GM21390 (cell line): Measurements from ENCODE around the gene KBTBD13.
"Not testable (repeated sequence)": the region's sequence is repeated elsewhere in the genome, so short reads cannot be mapped to it uniquely, and the experiment has no call there.

Experiments used
- ATAC-seq: cut with Tn5 transposase; IDR thresholded peaks from one replicate; pipeline ENCODE4 v1.9.1; 2021; ENCODE audit not compliant: unreplicated experiment

Gene KBTBD13

DNA sequence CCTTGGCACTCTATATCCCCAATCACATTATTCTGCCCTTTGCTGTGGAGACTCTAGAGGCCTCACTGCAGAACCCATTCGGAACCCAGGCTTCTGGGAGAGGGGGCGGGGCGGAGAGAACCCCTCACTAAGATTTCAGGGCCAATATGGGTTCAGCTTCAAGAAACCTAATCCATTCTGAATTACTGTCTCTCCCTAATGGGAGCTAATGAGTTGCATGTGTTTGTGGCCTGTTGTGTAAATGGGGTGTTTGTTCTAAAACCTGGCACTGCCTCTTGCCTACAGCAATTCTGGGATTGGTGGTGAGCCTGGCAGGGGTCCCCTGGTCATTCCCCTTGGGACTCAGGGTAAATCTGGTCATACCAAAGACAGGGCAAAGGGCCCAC is 8.2 kb upstream of the KBTBD13 start:
- no peak for ATAC-seq

DNA sequence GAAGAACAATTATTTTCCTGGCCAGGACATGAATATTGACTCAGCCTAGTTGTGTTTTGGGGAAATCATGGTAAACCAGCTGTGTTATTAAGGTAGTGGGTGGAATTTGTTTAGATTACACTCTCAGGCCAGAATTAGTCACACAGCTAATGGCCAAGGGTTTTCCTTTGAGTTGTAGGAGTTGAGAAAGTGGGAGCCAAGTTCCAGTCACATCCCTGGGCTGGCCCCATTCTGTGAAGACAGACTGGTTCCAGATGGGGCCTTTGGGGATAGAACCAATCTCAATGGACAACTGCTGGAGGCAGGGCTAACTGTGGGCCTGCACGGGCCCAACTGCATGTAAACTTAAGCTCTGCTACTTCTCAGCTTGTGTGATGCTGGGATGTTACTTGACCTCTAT is 7.4 kb upstream of the KBTBD13 start:
- no peak for ATAC-seq

DNA sequence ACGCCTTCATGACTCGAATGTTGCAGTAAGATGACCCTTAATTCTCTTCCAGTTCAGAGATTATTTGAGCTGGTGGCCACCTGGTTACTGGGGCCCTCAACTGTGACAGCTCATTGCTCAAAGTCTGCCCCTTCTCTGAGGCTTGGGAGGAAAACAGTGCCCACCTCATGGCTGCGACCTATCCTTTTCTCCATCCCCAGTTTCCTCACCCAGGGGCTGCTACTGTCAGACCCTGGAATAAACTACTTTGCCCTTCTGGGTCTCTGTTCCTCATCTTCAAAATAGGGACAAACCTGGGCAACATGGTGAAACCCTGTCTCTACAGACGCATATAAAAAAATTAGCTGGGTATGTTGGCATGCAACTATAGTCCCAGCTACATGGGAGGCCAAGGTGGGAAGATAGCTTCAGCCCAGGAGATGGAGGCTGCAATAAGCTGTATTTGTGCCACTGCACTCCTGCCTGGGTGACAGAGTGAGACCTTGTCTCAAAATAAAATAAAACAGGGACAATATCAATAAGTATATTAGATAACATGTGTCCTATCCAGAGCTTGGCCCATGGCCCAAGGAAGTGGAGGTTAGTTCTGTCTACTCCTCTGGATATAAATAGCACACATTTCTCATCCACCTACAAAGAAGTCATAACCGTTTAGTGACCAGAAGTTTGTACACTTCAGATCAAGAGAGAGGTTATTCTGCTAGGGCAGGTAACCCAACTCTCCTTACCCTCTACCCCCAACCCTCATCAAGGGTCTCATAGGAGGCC is 6.6 kb upstream of the KBTBD13 start:
- no peak for ATAC-seq

DNA sequence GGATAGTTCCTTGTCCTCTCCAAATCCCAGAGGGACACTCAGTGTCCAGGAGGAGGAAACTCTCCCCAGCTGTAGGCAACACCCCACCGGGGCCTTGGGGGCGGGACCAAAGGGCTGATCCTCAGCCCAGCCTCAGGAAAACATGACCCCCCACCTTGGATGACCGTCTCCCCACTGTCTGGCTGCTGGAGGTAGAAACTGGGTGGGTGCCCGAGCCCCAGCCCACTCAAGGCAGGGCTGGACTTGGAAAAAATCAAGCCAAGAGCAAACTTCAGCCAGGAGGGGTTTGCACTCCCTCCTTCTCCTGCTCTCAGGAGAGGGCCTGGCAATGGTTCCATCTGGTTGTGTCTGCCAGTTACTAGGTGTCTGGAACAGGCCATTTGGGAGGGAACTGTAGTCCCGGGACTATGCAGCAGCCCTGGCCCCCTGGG is 5.2 kb upstream of the KBTBD13 start:
- ATAC-seq = no peak

DNA sequence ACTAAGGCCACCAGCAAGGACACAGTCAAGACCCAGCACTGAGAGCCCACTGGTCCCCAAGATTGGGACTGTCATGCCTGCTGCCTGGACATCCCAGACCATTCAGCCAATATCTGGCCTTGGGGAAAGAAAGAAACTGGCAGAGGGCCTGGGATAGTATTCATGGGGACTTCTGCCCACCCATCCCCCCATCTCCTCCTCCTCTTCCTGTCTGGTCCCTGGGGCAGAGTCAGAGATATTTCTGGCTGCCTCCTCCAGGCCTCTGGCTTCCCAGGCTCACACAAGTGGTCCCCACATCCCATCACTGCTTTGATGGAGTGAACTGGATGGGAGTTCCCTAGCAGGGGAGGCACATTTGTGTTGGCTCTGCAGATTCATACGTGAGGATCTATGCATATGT is 4.5 kb upstream of the KBTBD13 start:
- ATAC-seq = no peak

DNA sequence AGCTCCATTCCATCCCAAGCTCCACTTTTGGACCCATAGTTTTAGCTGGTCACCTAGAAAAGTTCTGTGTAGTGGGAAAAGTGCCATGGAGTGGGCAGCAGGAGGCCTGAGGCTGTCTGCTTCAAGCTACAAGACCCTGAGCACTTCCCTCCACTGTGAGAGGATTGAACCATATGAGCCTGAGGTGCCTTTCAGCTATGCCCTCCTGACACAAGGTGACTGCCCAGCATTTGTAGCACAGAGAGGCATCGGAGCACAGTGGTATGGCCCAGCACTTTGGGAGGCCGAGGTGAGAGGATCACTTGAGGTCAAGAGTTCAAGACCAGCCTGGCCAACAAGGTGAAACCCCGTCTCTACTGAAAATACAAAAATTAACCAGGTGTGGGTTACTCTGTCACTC is 3.9 kb upstream of the KBTBD13 start:
- ATAC-seq = no peak

GRCh38 chr15:65074946-65075345 is 1.6 kb upstream of the KBTBD13 start:
- ATAC-seq = not testable (repeated sequence)

DNA sequence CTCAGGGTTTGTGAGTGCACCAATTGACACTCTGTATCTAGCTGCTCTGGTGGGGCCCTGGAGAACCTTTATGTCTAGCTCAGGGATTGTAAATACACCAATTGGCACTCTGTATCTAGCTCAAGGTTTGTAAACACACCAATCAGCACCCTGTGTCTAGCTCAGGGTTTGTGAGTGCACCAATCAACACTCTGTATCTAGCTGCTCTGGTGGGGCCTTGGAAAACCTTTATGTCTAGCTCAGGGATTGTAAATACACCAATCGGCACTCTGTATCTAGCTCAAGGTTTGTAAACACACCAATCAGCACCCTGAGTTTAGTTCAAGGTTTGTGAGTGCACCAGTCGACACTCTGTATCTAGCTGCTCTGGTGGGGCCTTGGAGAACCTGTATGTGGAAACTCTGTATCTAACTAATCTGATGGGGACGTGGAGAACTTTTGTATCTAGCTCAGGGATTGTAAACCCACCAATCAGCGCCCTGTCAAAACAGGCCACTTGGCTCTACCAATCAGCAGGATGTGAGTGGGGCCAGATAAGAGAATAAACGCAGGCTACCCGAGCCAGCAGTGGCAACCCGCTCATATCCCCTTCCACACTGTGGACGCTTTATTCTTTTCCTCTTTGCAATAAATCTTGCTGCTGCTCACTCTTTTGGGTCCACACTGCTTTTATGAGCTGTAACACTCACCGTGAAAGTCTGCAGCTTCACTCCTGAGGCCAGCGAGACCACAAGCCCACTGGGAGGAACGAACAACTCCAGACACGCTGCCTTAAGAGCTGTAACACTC is 745 bp upstream of the KBTBD13 start:
- ATAC-seq = not testable (repeated sequence)

GRCh38 chr15:65077291-65077980 is 890 bp downstream of the KBTBD13 start:
- no peak for ATAC-seq

DNA sequence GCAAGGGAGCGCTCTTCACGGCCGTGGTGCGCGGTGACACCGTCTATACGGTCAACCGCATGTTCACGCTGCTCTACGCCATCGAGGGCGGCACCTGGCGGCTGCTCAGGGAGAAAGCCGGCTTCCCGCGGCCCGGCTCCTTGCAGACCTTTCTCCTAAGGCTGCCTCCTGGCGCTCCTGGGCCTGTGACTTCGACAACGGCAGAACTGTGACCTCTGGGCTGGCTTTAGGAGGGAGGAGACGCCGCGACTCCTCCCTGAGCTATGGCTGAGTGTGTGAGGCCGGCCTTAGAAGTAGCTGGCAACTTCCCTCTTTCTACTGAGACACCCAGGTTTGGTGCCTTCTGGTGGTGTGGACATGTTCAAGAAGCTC is 1.4 kb downstream of the KBTBD13 start:
- ATAC-seq = no peak

DNA sequence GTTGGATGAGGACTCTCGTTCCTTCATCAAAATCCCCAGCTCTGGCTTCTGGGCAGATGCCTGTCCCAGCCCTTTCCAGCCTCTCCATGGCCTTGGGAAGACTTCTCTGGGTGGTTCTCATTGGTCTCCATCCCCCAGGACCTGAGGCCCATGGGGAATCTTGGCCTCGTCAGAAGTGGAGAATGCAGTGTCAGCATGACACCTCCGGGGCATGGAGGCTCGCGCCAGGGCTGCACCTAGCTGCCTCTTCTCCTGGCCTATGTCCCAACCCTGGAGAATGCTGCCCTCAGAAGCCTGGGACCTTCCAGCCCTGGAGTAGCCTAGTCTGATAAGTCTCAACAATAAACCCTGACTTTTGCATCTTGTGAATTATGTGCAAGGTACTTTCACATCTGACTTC is 3.0 kb downstream of the KBTBD13 start:
- ATAC-seq = no peak

DNA sequence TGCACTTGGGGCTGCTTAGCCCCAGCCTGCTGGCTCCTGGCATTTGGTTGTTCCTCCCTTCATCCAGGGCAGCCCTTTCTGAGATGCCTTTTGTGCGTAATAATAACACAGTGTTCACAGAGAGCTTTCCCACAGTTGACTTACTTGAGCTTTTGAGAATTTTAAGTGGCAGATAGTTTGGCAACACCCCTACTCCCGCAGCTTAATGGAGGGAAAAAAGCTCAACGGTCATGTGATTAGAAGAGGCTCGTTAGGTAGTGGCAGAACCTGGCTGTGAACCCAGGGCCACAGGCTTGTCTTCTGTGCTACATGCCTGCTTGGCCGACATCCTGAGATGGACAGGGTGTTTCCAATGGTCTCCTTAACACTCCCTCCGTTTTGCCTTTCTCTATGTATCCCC is 4.7 kb downstream of the KBTBD13 start:
- ATAC-seq = no peak

- no peak for ATAC-seq
Measured at GRCh38 chr15:65081758-65082157, 5.2 kb downstream of the KBTBD13 start.

- no peak for ATAC-seq
Measured at GRCh38 chr15:65082303-65082953, 5.9 kb downstream of the KBTBD13 start.

DNA sequence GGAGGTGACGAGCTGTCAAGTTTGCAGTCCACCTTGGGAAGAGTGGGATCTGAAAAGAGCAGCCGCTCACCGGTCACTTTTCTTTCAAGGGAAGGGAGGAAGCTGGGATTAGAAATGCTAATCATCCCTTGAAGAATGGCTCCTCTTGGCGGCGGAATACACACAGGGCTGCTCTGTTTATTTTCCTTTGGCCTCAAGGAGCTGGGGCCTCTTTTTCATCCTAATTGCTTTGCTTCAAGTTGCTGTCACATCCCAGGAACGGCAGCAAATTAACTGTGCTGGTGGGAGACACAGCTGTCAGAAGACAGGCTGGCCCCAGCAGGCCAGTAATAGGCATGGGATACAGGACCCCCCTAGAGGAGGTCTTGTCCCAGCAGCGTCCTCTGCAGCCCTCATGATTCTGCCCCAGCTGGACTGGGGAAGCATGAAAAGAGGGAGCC is 6.7 kb downstream of the KBTBD13 start:
- no peak for ATAC-seq

DNA sequence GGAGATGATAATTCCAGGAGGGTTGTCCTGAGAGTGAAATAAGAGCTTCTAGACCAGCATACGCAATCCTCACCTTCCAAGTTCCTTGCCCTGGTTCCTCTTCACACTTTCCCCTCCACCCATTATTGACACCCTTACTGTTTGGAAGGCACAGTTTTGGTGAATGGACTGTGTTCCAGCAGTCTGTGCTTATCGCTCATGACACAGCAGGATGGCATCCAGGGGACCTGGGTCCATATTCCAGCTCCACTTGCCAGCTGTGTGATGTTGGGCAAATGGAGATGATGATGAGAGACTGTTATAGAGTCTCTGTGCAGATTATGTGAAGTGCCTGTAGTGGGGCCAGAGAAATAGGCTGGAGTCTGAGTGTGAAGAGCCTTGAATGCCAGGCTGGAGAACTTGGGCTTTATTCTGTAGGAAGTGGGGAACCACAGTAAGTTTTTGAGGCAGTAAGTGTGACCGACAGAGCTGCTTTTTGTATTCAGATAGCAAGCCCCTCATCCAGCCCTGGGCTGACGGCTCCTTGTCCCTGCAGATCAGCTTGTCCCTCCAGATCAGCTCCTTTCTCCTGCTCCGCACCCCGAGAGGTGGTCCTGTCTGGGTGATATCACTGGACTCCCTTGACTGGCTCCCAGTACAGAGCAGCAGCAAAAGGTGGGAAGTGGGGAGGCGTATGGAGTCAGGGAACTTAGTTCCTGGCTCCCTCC is 8.1 kb downstream of the KBTBD13 start:
- no peak for ATAC-seq

DNA sequence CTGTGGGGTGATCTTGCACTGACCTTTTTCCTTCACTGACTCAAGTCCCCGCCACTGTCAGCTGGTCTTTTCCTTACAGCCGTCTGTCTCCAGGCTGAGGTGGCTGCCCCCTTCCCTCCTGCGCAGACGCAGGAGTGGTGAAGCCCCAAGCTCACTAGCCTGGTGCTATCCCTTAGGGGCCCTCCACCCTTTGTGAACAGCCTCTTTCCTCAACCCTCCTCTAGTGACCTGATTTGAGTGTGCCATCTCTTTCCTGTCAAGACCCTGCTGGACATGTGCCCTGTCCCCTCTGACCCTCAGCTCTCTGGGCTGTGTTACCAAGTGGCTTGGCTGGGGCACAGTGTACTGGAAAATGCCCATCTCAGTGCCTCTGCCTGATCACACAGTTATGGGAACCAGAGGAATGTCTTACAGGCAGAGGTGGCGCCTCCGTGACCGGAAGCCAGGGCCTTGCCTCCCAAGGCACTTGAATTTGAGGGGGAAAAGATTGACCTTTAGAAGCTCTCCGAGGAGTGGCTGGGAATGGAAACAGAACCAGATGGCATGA is 8.7 kb downstream of the KBTBD13 start:
- ATAC-seq = no peak

DNA sequence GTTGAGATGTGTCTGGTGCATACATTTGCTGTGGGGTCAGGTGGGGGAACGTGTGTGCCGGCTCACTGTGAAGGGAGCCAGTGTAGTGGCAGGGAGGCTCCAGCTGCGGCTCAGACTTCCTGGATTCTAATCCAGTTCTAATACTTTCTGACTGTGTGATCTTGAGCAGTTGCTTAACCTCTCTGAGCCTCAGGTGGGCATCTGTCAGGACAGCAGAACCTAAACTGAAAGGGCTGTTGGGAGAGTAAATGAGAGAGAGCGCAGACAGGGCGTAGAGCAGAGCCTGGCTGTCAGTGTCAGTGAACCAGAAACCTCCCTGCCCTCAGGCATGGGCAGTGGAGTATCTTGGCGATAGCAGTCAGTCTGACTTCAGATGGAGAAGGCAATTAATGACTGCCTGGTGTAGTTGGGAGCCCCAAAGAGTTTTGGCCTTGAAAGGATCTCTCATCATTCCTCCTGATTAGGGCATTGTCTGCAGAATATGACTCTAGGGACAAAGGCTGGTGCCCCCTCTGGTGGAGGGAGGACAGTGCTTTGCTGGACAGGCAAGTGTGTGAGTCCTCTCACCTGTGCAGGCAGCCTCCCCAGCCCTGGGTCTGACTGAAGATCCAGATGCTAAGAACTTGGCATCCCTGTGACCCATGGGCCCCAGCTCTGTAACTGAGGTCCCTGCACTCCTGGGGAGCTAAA is 9.6 kb downstream of the KBTBD13 start:
- no peak for ATAC-seq

DNA sequence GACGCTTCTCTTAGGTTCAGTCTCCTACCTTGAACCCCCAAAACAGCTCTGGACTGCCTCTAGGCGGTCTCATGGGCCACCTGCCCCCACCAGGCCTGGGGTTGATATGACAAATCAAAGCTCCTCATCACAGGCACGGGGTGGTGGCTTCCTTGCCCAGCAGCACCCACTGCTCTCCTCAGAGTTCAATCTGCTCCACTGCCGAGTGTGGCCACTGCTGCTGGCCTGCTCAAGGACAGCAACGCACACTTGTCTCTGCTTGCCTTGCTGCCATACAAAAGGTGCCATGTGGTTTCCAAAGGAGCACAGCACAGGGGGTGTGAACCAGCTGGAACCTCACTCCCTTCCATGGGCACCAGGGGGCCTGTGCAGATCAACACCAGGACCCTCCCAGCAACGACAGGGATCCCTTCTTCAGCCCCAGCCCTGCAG is 10.2 kb downstream of the KBTBD13 start:
- ATAC-seq = no peak

DNA sequence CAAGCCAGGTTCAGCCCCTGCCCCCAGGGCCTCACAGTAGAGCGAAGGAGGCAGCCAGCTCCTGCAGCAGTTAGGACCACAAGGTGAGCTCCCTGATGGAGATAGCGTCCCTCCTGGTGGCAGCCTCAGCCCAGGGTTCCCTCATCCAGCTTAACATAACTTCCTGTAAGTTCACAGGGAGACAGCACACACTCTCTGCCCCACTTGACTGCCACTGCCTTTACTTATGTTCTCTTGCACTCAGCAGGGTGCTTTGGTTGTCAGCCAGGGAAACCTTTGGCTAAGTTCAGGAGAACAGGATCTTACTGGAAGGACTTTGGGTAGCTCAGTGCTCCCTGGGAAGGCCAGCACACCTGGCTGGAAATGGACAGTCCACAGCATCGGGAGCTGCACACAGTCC is 10.9 kb downstream of the KBTBD13 start:
- ATAC-seq = no peak
